GM12891 (cell line): ENCODE results near the gene ASMTL.
"Not testable (repeated sequence)": the region's sequence is repeated elsewhere in the genome, so short reads cannot be mapped to it uniquely, and the experiment has no call there.

Experiments
- PAX5 ChIP-seq: IDR thresholded peaks from 2 replicates; pipeline ENCODE4 v1.6.1; 2011; ENCODE audit warnings: low read length, moderate library complexity, mild to moderate bottlenecking; ENCODE audit not compliant: insufficient read depth, severe bottlenecking
- POLR2A ChIP-seq: IDR thresholded peaks from 2 replicates; pipeline ENCODE4 v1.6.1; 2011; ENCODE audit warnings: low read depth, low read length, control low read depth
- POLR2AphosphoS5 ChIP-seq: IDR thresholded peaks from 2 replicates; pipeline ENCODE4 v1.6.1; 2011; ENCODE audit warnings: low read depth, low read length, control low read depth
- POU2F2 ChIP-seq: IDR thresholded peaks from 2 replicates; pipeline ENCODE4 v1.6.1; 2011; ENCODE audit warnings: low read depth, mild to moderate bottlenecking, control low read depth, low read length, moderate library complexity
- SPI1 ChIP-seq: IDR thresholded peaks from 2 replicates; pipeline ENCODE4 v1.6.1; 2011; ENCODE audit warnings: low read depth, low read length, control low read depth
- TAF1 ChIP-seq: IDR thresholded peaks from 2 replicates; pipeline ENCODE4 v1.6.1; 2011; ENCODE audit warnings: low read depth, low read length, control low read depth

- not testable (repeated sequence) for TF ChIP-seq POU2F2, PAX5, TAF1, POLR2A, POLR2AphosphoS5, SPI1
Observed at GRCh38 chrX:1489354-1489753, 36.6 kb upstream of the ASMTL start.
